Karpas-422 (cell line): ENCODE data around the gene APOL4. TPM values are rescaled to one million over a fixed set of nuclear protein-coding genes. Genes with fewer than 3 reads are reported as not detected.

Experiments
- DNase-seq: peaks from one replicate; pipeline ENCODE4 v3.0.0-alpha.2; 2015
- H2AFZ ChIP-seq: fragments of 200-600 bp; sonication (generic); 2 replicates; pipeline ENCODE4 v1.6.1; 2014; ENCODE audit warnings: antibody characterized with exemption, low read length, mixed read lengths
- H3K27ac ChIP-seq: fragments of 200-600 bp; sonication (generic); 2 replicates; pipeline ENCODE4 v1.5.1; 2014; ENCODE audit warnings: mild to moderate bottlenecking, low read length, moderate library complexity
- H3K27me3 ChIP-seq: fragments of 200-600 bp; sonication (generic); 2 replicates; pipeline ENCODE4 v1.6.1; 2014; ENCODE audit warnings: low read length, mixed read lengths
- H3K36me3 ChIP-seq: fragments of 200-600 bp; sonication (generic); 2 replicates; pipeline ENCODE4 v1.6.1; 2014; ENCODE audit warnings: low read length, mixed read lengths; ENCODE audit not compliant: insufficient read depth
- H3K4me1 ChIP-seq: fragments of 200-600 bp; sonication (generic); 2 replicates; pipeline ENCODE4 v1.6.1; 2014; ENCODE audit warnings: mild to moderate bottlenecking, low read length, mixed read lengths
- H3K4me2 ChIP-seq: fragments of 200-600 bp; sonication (generic); 2 replicates; pipeline ENCODE4 v1.6.1; 2014; ENCODE audit warnings: low read length, low read depth, mild to moderate bottlenecking; ENCODE audit not compliant: poor library complexity, severe bottlenecking
- H3K4me3 ChIP-seq: fragments of 200-600 bp; sonication (generic); 2 replicates; pipeline ENCODE4 v1.5.1; 2014; ENCODE audit warnings: mild to moderate bottlenecking, antibody characterized with exemption, low read length, mixed read lengths
- H3K79me2 ChIP-seq: fragments of 200-600 bp; sonication (generic); 2 replicates; pipeline ENCODE4 v1.6.1; 2014; ENCODE audit warnings: mild to moderate bottlenecking, low read length, mixed read lengths
- H3K9ac ChIP-seq: fragments of 200-600 bp; sonication (generic); 2 replicates; pipeline ENCODE4 v1.6.0; 2014; ENCODE audit warnings: low read length
- H3K9me2 ChIP-seq: fragments of 200-600 bp; sonication (generic), shearing (Covaris generic); replicated peaks from 2 replicates; pipeline ENCODE4 v1.6.0; 2014; ENCODE audit warnings: mild to moderate bottlenecking, low read length, moderate library complexity; ENCODE audit not compliant: insufficient read depth
- H3K9me3 ChIP-seq: fragments of 300-700, 200-600 bp; sonication (generic); 2 replicates; pipeline ENCODE4 v1.6.1; 2014; ENCODE audit warnings: low read length, mixed read lengths
- H4K20me1 ChIP-seq: fragments of 200-600 bp; sonication (generic); 2 replicates; pipeline ENCODE4 v1.6.1; 2014; ENCODE audit warnings: mild to moderate bottlenecking, antibody characterized with exemption, low read length, low read depth; ENCODE audit not compliant: insufficient read depth
- total RNA-seq: library from RNA; depleted of rRNA; stranded (reverse); fragments of >200 nt; shearing (Covaris generic); gene quantifications from 2 replicates; pipeline ENCODE4 v1.2.3, GENCODE V29; 2014; ENCODE audit warnings: low replicate concordance

Gene APOL4
- total RNA-seq, 1 experiment from 2014 or later, result not detected

- H3K79me2 ChIP-seq, result no peaks in the 10 kb centered on the region
- no peak overlapping the region for H3K9ac ChIP-seq
- H3K9me3 ChIP-seq, result no peaks in the 10 kb centered on the region
- H3K4me2 ChIP-seq, result no peak overlapping the region
- H3K36me3 ChIP-seq, result no peaks in the 10 kb centered on the region
- H3K4me3 ChIP-seq, result no peak overlapping the region
- H3K9me2 ChIP-seq, result no peaks in the 10 kb centered on the region
- no peaks in the 10 kb centered on the region for H3K27me3 ChIP-seq
- no peaks in the 10 kb centered on the region for H3K4me1 ChIP-seq
- no peak for DNase-seq
- no peaks in the 10 kb centered on the region for H4K20me1 ChIP-seq
- no peak overlapping the region for H3K27ac ChIP-seq
- H2AFZ ChIP-seq, result no peak overlapping the region
Observed at GRCh38 chr22:36227806-36228205, 26.2 kb upstream of the APOL4 start.

GRCh38 chr22:36227396-36227795 is 25.8 kb upstream of the APOL4 start:
- Histone ChIP-seq H3K79me2 (no peaks in the 10 kb centered on the region), H3K4me1 (no peaks in the 10 kb centered on the region), H3K27me3 (no peaks in the 10 kb centered on the region), H4K20me1 (no peaks in the 10 kb centered on the region), H3K9me2 (no peaks in the 10 kb centered on the region), H3K4me3 (no peak overlapping the region), H3K9me3 (no peaks in the 10 kb centered on the region), H3K36me3 (no peaks in the 10 kb centered on the region), H2AFZ (no peak overlapping the region), H3K4me2 (no peak overlapping the region), H3K9ac (no peak overlapping the region), H3K27ac (no peak overlapping the region)
- no peak for DNase-seq

DNA sequence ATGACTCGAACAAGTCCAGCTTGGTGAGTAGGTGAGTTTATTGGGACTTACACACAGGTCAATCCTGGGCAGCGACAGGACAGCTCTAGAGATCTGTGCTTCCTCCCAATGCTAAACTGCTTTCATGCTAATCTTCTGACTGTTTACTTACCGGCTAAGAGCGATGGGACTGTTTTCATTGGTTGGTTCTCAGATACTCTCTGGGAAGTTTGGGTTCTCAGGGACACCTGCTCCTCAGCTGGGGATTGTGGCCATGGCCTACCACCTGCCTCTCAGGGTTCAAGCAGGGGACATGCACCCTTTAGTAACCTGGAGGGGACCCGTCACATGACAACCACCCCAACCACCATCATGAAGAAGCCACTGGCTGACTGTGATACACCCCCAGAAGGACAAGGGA is 24.6 kb upstream of the APOL4 start:
- Histone ChIP-seq H3K36me3 (no peaks in the 10 kb centered on the region), H2AFZ (no peak overlapping the region), H3K27me3 (no peaks in the 10 kb centered on the region), H3K9me2 (no peaks in the 10 kb centered on the region), H3K27ac (no peak overlapping the region), H3K4me3 (no peak overlapping the region), H4K20me1 (no peaks in the 10 kb centered on the region), H3K79me2 (no peaks in the 10 kb centered on the region), H3K9me3 (no peaks in the 10 kb centered on the region), H3K4me1 (no peaks in the 10 kb centered on the region), H3K9ac (no peak overlapping the region), H3K4me2 (no peak overlapping the region)
- no peak for DNase-seq

DNA sequence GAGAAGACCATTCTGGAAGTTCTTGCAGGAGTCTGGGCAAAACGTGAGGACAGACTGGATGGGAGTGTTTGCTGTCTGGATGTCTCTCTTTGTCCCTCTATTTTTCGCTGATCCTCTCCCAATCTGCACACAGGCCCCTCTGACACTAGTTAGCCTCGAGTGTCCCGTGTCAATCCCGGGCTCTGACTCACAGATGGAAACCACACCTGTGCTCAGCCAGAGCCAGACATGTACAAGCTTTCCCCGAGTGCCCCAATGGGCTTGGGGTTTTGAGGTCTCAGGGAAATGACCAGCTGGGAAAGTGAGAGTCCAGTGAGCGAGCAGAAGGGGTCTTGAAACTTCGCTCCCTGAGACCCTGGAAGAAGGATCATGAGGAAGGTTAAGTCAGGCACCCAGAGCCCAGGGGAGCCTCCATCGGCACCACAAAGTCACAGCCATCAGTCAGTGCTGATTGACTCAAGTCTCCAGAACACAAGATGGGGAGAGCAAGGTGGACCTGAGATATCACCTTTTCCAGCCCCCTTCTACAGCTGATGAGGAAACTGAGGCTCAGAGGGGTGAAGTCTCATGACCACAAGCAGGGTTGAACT is 23.8 kb upstream of the APOL4 start:
- no peak for DNase-seq
- Histone ChIP-seq H3K4me1 (no peaks in the 10 kb centered on the region), H3K36me3 (no peaks in the 10 kb centered on the region), H4K20me1 (no peaks in the 10 kb centered on the region), H3K27me3 (no peaks in the 10 kb centered on the region), H2AFZ (no peak overlapping the region), H3K9me2 (no peaks in the 10 kb centered on the region), H3K27ac (no peak overlapping the region), H3K4me3 (no peak overlapping the region), H3K79me2 (no peaks in the 10 kb centered on the region), H3K9ac (no peak overlapping the region), H3K9me3 (no peaks in the 10 kb centered on the region), H3K4me2 (no peak overlapping the region)

- Histone ChIP-seq H3K36me3 (no peaks in the 10 kb centered on the region), H2AFZ (no peak overlapping the region), H3K9me3 (no peaks in the 10 kb centered on the region), H3K9me2 (no peaks in the 10 kb centered on the region), H3K27ac (no peak overlapping the region), H3K4me3 (no peak overlapping the region), H3K27me3 (no peaks in the 10 kb centered on the region), H3K79me2 (no peaks in the 10 kb centered on the region), H4K20me1 (no peaks in the 10 kb centered on the region), H3K9ac (no peak overlapping the region), H3K4me2 (no peak overlapping the region), H3K4me1 (no peaks in the 10 kb centered on the region)
- DNase-seq, result no peak
Observed at GRCh38 chr22:36224245-36224644, 22.6 kb upstream of the APOL4 start.

DNA sequence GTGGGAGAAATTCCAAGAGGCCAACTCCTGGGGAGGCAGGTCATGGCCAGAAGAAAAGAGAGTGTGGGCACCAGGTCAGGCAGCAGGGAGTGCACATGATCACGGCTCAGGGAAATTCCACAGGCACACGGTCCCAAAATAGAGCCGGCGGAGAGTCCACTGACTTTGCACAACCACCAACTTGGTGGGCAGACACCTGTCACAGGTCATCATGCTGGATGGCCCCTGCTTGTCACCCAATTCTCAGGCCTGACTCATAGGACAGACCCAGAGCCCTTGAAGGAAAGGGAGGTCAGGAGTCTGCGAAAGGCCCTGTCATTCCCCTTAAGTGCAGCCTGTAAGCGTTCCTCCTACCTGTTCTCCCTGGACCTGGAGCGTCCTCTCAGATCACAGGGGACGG is 21.9 kb upstream of the APOL4 start:
- no peak overlapping the region for H3K4me2 ChIP-seq
- H3K4me1 ChIP-seq, result peaks cover 5% of the 10 kb centered on the region
- no peak overlapping the region for H3K4me3 ChIP-seq
- H3K79me2 ChIP-seq, result no peaks in the 10 kb centered on the region
- H3K27ac ChIP-seq, result no peak overlapping the region
- H3K36me3 ChIP-seq, result no peaks in the 10 kb centered on the region
- H2AFZ ChIP-seq, result no peak overlapping the region
- no peaks in the 10 kb centered on the region for H3K27me3 ChIP-seq
- H4K20me1 ChIP-seq, result no peaks in the 10 kb centered on the region
- H3K9me2 ChIP-seq, result no peaks in the 10 kb centered on the region
- no peak overlapping the region for H3K9ac ChIP-seq
- no peaks in the 10 kb centered on the region for H3K9me3 ChIP-seq
- DNase-seq, result no peak

DNA sequence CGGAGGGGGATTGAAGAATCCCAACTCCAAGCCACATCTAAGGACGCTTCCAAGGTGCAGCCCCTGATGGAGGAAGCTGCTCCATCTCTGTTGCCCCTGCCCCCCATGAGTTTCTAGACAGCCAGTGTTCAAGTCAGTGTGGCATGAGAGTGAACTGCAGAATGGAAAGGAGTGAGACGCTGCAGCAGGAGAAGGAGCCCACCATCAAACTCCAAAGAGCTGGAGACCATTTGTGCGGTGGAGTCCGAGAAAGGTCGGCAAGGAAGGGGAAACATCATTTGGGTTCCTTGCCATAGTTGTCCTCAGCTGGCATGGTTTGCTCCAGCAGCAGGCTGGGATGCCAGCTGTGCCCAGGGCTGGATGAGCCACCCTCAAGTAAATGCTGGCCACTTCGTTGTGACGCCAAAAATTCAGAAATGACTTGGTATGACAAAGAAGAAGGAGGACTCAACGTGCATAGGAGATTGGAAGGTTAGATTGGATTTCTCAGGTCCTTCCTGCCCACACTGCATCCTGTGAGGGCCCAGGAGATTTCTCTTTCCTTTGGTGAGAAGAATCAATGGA is 21.4 kb upstream of the APOL4 start:
- Histone ChIP-seq H3K9ac (no peak overlapping the region), H3K27me3 (no peaks in the 10 kb centered on the region), H3K9me2 (no peaks in the 10 kb centered on the region)

DNA sequence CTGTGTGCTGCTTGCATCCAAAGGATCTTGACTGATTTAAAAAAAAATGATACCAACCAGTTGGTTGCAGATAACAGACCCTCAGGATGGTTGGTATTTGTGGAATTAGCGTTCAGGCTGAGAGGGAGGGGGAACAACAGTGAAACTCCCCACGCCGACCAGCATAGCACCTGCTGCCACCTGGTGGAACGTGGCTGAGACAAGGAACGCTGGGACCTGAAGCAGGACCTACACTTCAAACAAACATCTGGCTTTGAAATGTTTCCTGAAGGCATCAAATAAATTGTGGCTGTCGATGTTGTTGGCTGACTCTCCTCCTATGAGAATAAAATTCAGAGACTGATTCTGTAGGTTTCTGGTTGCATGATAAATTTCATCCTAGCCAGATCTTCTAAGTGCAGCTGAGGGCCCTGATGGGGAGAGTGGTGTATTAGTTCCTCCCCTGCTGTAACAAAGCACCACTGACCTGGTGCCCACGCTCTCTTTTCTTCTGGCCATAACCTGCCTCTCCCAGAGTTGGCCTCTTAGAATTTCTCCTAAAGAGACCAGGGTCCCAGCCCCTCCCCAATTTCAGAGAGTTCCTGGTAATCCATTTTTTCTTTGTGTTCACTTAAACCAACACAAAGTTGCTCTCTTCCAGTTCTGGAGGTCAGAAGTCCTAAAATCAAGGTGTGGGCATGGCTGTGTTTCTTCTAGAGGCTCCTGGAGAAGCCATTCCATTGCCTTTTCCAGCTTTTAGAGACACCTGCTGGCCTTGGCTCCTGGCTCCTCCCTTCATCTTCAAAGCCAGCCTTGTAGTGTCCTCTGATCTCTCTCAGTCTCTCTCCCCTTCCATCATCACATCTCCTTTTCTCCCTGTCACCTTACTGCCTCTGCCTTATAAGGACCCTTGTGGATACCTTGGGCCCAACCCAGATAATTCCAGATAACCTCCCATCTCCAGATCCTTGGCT is 20.5 kb upstream of the APOL4 start:
- Histone ChIP-seq H3K36me3 (no peaks in the 10 kb centered on the region), H3K27ac (no peak overlapping the region), H3K4me3 (no peak overlapping the region), H3K27me3 (no peaks in the 10 kb centered on the region), H3K9me3 (no peaks in the 10 kb centered on the region), H3K9me2 (no peaks in the 10 kb centered on the region), H3K4me1 (peaks cover 7% of the 10 kb centered on the region), H3K9ac (no peak overlapping the region), H3K79me2 (no peaks in the 10 kb centered on the region), H2AFZ (no peak overlapping the region), H4K20me1 (no peaks in the 10 kb centered on the region), H3K4me2 (no peak overlapping the region)
- DNase-seq, result peak; percentile 70

More for the DNA sequence above, 21.4 kb upstream of the APOL4 start:
- no peaks in the 10 kb centered on the region for H3K36me3 ChIP-seq
- H3K4me2 ChIP-seq, result no peak overlapping the region
- H4K20me1 ChIP-seq, result no peaks in the 10 kb centered on the region
- no peaks in the 10 kb centered on the region for H3K79me2 ChIP-seq
- H3K9me3 ChIP-seq, result no peaks in the 10 kb centered on the region
- H3K4me1 ChIP-seq, result peaks cover 7% of the 10 kb centered on the region
- H2AFZ ChIP-seq, result no peak overlapping the region
- no peak overlapping the region for H3K4me3 ChIP-seq
- H3K27ac ChIP-seq, result no peak overlapping the region
- no peak for DNase-seq
